ENCODE data around the gene CHST11. TPM values are rescaled to one million over a fixed set of nuclear protein-coding genes. Genes with fewer than 3 reads are reported as not detected.

CHST11 gene
- total and polyA plus RNA-seq, 9 of the 15 experiments (the other 6 are each of a cell fraction or from before 2014, with no cell fraction given) = 2.3 to 38.7 (median 15.0) TPM

DNA sequence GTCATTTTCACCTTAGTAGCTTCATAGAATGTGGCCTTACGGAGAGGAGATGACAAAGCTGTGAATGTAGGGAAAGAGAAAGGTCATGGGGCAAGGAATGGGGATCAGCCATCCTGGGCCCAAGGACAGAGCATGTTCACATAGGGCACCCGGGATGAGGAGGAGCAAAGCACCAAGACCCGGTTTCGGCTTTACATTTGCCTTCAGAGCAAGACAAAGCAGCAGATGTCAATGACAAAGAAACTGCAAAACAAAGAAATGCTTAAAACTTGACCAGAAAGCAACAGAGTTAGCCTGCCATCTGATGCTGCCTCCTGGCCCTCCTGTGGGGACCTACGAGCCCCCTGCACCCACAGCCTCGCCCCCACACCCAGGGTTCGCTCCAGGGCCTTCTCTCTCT, 252.1 kb downstream of the CHST11 start:
- in situ Hi-C loops (cut with MboI) (no loop called here), intact Hi-C loops (cut with micrococcal nuclease) (no loop called here)
- H3K9me3 ChIP-seq (replicated peaks; ENCODE audit: control insufficient read depth, insufficient read depth, low read depth, low read length) = no peaks in the 10 kb centered on the region
- H3K79me2 ChIP-seq (ENCODE audit: control insufficient read depth, insufficient read depth, low read length) = no peaks in the 10 kb centered on the region; the same call in 2 of the 3 replicates
- 0 out of 2 replicates have a peak, but pooled peaks cover 4% of the 10 kb centered on the region for H4K20me1 ChIP-seq (replicated peaks; ENCODE audit: control insufficient read depth, insufficient read depth, low read length)
- peaks cover 0 to 7% of the 10 kb centered on the region in 2 experiments; a peak in 2 of 5 replicates for H3K4me1 ChIP-seq (replicated peaks in 1 of 2; ENCODE audit: control insufficient read depth in 2 of 2, insufficient read depth in 2 of 2, low read length in 2 of 2)
- FAIRE-seq (no peak), DNase-seq (ENCODE audit: extremely low read depth in 1 of 4, low spot score in 3 of 4) (no peak), ATAC-seq (no peak)
- 77% methylated on average over 6 of the region's 7 CpGs for WGBS (ENCODE audit: insufficient coverage, low coverage, missing lambda C conversion rate)
- H3K36me3 ChIP-seq (ENCODE audit: control insufficient read depth, insufficient read depth, low read length) = no peaks in the 10 kb centered on the region
- no peaks in the 10 kb centered on the region for H3K27me3 ChIP-seq (ENCODE audit: control insufficient read depth in 2 of 2, insufficient read depth in 2 of 2, low read length in 2 of 2)
- no peaks in the 10 kb centered on the region for H3K9me1 ChIP-seq (ENCODE audit: control insufficient read depth, insufficient read depth, low read length)
- no peak overlapping the region for H3K4me2 ChIP-seq (ENCODE audit: insufficient read depth, low read length)
- H3K4me3 ChIP-seq = no peak overlapping the region
- POLR2A ChIA-PET = no interaction called here
- CTCF ChIA-PET (ENCODE audit: low intra/inter-chr PET ratio) = no interaction called here
- TF ChIP-seq ZNF239 (CRISPR knock-in tag; IDR thresholded peaks at IDR 0.05) (no peak), HDAC2 (IDR thresholded peaks at IDR 0.05) (no peak), SRSF3 (IDR thresholded peaks at IDR 0.05; ENCODE audit: insufficient read depth, low read length) (no peak), SMARCB1 (IDR thresholded peaks at IDR 0.05; ENCODE audit: insufficient read length, low read depth) (no peak), LARP7 (IDR thresholded peaks at IDR 0.05) (no peak), BRD9 (IDR thresholded peaks at IDR 0.05; ENCODE audit: low read depth, partially characterized antibody) (no peak), HDAC8 (tag; IDR thresholded peaks at IDR 0.05) (no peak), KDM4B (IDR thresholded peaks at IDR 0.05; ENCODE audit: borderline replicate concordance in 2 of 2, low read depth in 1 of 2) (no peak), SMARCA4 (IDR thresholded peaks at IDR 0.05) (no peak)
- TF ChIP-seq, protein P1, sequence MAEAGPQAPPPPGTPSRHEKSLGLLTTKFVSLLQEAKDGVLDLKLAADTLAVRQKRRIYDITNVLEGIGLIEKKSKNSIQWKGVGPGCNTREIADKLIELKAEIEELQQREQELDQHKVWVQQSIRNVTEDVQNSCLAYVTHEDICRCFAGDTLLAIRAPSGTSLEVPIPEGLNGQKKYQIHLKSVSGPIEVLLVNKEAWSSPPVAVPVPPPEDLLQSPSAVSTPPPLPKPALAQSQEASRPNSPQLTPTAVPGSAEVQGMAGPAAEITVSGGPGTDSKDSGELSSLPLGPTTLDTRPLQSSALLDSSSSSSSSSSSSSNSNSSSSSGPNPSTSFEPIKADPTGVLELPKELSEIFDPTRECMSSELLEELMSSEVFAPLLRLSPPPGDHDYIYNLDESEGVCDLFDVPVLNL (CRISPR knock-in tag; IDR thresholded peaks at IDR 0.05; ENCODE audit: low read depth) = no peak
- no TSS peak for BruUV-seq (replicated peaks)
- no peak overlapping the region for H3K9ac ChIP-seq (ENCODE audit: insufficient read depth in 1 of 2, low read depth in 2 of 2, low read length in 2 of 2)
- H2AFZ ChIP-seq (ENCODE audit: low read depth, low read length) = no peak overlapping the region
- no peak overlapping the region for H3K27ac ChIP-seq (ENCODE audit: extremely low read depth, low read depth, low read length)
